GM21723 (cell line): ENCODE results near the gene KCNQ2.

Experiments used
- ATAC-seq: cut with Tn5 transposase; IDR thresholded peaks from one replicate; pipeline ENCODE4 v1.9.1; 2021; ENCODE audit warnings: mild to moderate bottlenecking, moderate library complexity; ENCODE audit not compliant: unreplicated experiment

The KCNQ2 gene

GRCh38 chr20:63406617-63407245, 65.7 kb downstream of the KCNQ2 start:
- no peak for ATAC-seq

DNA sequence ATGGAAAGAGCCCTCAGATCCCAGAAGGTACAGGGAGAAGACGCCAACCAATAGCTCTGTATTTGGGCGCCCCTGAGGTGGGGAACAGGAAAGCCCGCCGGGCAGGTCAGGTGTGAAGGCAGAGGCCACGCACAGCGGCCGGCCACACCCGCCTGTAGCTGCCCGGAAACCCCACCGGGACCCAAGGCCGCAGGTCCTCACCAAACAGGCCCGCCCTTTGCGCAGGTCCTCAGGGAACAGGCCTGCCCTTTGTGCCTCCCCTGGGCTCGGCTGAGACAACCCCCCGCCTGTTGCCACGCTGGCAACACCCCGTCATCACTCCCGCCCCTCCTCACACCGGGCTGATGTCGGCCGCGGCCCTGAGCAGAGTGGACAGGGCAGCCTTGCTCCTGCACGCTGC, 66.4 kb downstream of the KCNQ2 start:
- no peak for ATAC-seq

DNA sequence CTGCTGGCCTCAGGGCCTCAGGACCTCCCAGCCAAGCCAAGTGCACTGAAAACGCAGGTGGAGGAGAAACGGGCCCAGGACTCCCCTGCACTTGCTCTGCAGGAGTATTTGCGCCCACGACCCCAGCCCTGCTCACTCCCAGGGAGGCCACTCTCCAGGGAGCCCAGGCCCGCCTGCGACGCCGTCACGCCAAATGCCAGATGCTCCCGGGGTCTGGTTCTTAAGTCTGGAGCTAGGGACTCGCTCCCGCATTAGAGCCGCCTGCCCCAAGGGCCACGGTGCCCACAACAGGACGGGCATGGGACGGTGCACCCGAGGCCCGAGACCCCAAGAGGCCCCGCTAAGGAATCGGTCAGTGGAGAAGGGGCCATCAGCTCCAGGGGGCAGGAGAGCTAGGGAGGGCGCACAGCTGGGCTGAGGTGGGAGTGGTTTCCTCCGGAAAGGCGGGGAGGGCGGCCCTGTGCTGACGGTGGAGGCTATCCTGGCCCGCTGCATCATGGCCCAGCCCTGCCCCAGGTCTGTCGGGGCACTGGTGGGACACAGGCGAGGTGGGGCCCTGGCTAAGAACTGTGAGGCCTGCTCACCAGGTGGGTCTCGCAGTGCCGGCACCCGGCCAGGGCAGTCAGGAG, 67.2 kb downstream of the KCNQ2 start:
- no peak for ATAC-seq

DNA sequence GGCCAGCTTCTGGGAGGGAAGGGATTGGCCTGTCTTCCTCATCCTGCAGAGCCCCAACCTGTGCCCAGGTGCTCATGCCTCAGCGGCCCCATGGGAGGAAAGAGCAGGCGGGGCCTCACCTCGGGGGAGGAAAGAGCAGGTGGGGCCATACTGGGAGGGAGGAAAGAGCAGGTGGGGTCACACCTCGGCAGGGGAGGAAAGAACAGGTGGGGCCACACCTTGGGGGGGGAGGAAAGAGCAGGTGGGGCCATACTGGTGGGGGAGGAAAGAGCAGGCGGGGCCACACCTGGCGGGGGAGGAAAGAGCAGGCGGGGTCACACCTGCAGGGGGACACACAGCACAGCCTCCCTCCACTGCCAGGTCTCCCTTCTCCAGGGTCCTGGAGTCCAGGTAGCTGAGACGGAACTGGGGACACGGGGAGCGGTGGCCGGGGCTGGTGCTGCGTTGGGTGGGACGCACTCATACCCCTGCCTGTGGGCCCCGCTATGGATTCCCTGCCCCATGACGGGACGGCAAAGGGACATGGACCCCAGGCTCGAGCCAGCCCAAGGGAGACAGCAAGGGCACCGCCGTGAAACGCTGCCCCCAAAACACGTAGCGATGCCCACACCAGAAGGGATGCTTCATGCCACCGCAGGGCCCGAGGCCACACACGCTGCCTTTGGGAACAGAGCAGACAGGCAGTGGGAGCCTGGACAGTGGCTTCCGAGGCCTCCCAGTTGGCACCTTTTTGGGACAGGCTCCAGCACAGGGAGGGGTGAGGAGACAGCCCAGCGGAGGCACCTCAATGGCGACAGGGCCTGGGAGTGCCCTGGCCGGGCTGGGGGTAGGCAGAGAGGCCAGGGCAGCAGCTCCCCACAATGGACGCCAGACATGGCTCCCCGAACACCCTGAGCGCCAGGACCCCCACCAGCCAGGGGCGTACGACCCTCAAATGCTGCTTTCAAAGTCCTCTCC, 68.0 kb downstream of the KCNQ2 start:
- ATAC-seq, result no peak

GRCh38 chr20:63403403-63404105, 68.9 kb downstream of the KCNQ2 start:
- ATAC-seq, result no peak

GRCh38 chr20:63402860-63403220, 69.6 kb downstream of the KCNQ2 start:
- ATAC-seq, result no peak

DNA sequence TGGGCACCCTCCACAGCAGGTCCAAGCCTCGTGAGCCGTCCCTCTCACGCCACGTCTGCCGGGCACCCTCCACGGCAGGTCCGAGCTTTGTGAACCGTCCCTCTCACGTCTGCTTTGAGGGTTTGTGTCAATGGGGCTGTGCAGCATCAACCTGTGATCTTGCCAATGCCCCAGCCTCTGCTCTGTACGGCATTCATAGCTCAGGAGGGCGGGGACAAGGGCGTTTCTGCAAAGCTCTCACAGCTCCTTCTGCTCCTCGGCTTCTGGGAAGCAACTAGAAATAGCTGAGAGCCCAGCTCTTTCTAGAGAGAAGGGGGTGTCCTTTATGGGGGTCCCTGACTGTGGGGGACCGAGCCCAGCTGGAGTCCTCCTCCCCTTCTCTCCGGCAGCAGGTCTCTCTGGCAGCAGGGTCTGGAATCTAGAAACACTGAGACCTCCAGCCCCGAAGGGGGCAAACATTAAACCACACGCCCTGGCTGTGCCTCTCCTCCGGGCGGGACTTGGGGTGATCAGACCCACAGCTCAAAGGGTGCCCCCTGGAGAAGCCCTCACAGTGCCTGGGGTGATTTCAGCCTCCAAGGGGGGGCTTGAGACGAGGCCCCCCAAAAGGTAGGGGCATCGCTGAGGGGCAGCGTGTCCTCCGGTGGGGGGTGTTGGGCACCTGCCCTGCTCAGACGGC, 70.1 kb downstream of the KCNQ2 start:
- no peak for ATAC-seq

GRCh38 chr20:63401384-63402110, 70.9 kb downstream of the KCNQ2 start:
- no peak for ATAC-seq

DNA sequence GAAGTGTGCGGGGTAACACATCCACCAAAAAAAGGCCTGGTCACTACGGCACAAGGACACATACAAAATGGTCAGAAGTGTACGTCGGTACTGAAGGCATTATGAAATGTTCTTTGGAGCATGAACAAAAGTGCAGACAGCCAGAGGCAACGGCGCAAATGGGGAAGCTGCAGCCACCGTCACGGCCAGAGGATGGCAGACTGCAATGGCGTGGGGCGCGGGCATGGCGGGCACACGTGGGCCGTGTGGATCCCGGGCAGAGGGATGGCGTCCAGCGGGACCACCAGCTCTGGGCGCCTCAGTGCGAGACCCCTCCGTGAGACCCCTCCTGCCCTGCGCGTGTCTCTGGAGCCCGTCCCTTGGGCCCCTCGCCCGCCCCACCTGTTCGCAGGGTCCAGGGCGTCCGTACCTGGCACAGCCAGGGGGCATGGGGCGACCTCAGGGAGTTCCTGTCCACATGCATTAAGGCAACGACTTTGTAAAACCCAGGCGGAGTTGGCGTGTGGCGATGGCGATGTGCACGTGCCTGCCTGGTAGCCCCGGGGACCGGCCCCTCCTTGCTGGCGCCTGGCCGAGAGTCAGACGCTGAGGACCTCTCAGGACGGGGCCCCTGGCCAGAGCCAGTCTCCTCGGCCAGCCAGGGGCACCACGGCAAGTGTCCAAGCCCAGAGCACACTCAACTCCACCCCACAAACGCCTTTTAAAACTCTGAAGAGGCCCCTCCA, 71.8 kb downstream of the KCNQ2 start:
- no peak for ATAC-seq

DNA sequence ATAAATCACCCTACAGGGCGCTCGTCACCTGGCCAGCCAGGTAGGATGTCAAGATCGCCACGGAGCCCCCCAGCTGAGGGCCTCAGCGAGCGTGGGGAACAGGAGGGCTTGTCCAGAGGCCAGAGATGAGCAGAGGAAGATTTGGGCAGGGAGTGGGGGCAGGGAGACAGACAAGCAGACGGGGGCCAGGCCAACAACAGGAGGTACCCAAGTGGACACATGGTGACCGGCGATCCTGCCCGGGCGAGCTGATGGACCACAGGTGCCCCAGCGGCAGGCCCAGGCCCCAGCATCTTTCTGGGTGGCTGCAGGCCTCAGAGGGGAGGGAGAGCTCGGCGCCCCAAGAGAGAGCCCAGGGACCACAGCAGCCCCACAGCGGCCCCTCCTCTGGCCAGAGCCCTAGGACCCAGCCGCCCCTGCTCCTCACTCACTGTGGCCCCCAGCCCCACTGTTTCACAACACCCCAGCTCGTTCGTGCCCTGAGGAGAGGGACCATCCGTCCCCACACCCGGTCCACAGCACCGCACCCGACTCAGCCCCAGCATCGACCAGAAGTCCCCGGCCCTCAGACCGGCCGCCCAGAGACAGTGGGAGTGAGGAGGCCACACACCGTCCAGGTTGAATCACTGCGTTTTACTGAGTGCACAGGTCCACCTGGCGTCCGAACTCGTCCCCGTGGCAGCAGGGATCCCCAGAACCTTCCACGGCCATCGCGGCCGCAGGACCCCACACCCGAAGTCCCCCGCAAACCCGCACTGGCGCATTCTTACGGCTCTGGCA, 72.7 kb downstream of the KCNQ2 start:
- no peak for ATAC-seq

GRCh38 chr20:63398744-63399514, 73.5 kb downstream of the KCNQ2 start:
- ATAC-seq, result no peak

GRCh38 chr20:63397946-63398450, 74.5 kb downstream of the KCNQ2 start:
- ATAC-seq, result no peak

GRCh38 chr20:63397155-63397843, 75.2 kb downstream of the KCNQ2 start:
- ATAC-seq, result no peak

DNA sequence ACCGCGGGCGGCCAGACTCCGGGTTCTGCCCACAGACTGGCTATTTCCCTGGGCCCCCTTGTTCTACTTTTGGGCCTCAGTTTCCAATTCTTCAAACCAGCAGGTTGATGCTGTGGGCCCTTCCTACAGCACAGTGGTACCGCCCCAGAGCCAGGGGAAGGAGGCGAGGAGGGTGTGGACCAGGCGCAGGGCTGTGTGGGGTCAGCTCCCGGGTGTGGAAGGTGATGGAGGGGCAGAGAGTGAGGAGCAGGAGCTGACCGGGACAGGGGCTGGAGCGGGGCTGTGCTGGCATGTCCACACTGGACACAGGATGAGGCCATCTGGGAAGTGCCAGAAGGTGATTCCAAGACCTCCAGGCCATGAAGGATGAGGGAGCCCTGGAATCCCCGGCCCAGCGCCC, 76.2 kb downstream of the KCNQ2 start:
- no peak for ATAC-seq

- ATAC-seq, result no peak
These were observed 76.7 kb downstream of the KCNQ2 start for GRCh38 chr20:63395723-63396122.

DNA sequence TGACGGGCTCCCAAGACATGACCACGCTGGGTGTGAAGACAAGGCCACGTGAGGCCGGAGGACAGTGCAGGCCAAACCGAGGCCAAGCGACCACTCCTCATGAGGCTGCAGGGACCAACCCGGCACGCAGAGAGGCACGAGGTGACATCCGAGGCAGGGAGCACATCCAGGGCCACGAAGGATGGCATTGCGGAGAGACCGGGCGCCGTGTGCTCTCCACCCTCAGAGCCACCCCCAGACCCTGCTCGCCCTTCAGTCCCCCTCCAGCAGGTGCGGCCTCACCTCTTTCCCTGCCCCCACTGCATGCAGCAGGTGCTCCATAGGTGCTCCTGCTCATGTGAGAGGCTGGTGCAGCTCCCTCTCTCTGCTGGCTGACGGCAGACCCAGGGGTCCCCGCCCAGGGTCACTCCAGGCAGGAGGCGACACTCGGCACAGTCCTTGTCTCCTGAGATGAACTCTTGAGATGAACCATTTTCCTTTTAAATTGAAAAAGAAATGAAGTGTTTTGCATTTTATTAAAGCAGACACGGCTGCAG, 77.5 kb downstream of the KCNQ2 start:
- no peak for ATAC-seq
